GM21381 (cell line): ENCODE results near the gene CFAP77.

Experiments used
- ATAC-seq: cut with Tn5 transposase; IDR thresholded peaks from one replicate; pipeline ENCODE4 v1.9.1; 2021; ENCODE audit warnings: mild to moderate bottlenecking, moderate library complexity; ENCODE audit not compliant: unreplicated experiment

CFAP77 gene

DNA sequence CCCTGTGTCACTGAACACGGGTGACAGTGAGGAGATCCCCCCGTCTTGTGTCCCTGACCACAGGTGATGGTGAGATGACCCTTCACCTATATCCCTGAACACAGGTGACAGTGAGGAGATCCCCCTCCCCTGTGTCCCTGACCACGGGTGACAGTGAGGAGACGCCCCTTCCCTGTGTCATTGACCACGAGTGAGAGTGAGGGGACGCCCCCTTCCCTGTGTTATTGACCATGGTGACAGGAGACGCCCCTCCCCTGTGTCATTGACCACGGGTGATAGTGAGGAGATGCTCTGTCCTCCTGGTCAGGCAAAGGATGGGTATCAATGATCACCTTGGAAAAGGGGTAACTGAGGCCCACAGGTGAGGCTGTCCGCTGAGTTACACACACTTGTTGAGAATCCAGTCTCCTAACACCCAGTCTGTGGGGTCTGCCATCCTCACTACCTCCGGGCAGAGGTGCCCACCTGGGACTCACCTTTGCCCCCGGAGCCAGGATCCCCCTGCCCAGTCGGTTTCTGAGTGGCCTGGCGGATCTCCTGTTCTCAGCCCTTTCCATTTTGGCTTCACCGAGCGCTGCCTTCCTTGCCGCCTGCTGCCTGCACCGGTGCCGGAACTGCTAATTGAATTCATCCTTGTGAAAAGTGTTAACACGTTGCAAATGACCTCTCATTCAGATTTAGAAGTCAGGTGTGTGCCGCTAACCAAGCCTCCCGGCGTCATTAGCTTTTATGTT, 104.2 kb downstream of the CFAP77 start:
- ATAC-seq: no peak

DNA sequence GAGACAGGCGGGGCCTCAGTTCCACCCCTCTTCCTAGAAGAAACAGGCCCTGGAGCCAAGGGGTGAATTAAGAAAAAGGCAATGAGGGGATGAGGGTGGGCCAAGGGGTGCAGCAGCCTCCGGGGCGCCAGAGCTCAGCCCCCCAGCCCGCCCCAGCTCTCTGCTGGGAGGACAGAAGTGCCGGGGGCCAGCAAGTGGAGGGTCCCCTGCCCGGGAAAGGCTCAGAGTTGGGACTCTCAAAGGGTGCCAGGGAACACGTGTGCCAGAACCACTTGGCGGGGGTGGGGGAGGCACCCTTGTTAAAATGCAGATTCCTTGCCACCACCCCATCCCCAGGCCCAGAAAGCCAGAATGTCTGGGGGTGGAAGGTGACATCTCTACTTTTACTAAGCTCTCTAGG, 104.8 kb downstream of the CFAP77 start:
- ATAC-seq: no peak

DNA sequence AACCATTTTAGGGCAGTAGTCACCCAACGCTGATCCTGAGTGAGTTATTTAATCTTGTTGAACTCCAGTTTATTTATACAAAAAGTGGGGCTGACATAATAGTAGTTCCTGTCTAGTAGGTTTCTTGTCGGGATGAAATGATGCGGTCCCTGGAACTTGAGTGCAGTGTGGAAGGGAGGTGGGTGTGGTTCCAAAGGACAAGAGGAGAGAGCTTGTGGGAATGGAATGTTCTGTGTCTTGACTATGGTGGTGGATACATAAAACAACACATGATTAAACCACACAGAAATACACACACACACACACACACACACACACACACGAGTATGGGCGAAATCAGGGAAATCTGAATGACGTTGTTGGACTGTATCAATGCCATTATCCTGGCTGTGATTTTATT, 106.3 kb downstream of the CFAP77 start:
- ATAC-seq: no peak

DNA sequence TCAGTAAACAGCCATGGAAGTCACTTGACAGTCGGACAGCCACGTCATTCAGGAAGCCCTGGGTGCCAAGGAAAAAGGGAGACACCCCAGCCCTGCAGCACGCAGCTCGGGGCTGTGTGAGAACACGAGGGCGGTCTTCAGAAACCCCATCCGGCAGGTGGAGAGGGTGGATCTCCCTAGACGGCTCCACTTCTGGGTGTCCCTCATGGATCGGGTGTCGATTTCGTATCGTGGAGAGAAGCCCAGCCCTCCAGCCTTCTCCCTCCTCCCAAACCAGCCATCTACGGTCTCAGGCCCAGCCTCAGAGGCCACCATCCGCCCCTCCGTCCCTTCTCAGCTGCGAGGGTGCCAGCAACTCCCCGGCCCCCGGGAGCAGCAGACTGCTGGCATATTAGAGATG, 106.9 kb downstream of the CFAP77 start:
- ATAC-seq: no peak

DNA sequence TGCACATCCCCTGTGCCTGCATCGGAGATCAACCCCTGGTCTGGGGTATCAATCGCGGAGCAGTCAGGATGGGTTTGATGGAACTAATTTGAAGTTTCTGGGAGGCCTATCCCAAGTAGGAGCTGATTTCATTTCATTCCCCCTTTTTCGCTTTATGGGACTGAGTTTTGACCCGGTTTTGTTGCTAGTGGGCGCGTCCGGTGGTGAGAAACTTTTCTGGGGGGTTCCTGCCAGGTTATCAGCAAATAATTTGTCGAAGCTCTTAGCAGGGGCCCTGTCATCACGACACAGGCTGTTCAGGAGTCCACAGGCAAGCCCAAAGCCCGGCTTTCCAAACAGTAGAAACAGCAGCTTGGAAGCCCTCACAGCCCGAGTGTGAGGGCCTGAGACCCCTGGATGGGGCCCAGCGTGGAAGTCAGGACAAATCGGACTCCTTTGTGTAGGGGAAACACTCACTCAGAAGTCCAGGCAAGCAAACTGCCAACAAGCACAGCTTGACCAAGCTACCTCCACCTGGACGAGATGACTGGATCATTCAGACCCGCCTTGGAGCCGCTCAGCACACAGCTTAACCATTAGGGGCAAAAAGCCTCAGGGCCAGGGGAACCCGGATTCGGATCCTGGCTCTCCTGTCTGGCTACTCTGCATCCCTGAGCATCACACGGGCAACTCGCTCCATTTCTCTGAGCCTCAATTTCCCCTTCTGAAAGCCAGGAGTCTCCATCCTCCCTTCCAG, 108.0 kb downstream of the CFAP77 start:
- no peak for ATAC-seq

GRCh38 chr9:132518626-132519025, 108.6 kb downstream of the CFAP77 start:
- no peak for ATAC-seq

- ATAC-seq: no peak
Measured at GRCh38 chr9:132519033-132519432, 109.0 kb downstream of the CFAP77 start.

GRCh38 chr9:132520612-132521011, 110.6 kb downstream of the CFAP77 start:
- no peak for ATAC-seq

- ATAC-seq: no peak
Measured at GRCh38 chr9:132525308-132526023, 115.5 kb downstream of the CFAP77 start.

DNA sequence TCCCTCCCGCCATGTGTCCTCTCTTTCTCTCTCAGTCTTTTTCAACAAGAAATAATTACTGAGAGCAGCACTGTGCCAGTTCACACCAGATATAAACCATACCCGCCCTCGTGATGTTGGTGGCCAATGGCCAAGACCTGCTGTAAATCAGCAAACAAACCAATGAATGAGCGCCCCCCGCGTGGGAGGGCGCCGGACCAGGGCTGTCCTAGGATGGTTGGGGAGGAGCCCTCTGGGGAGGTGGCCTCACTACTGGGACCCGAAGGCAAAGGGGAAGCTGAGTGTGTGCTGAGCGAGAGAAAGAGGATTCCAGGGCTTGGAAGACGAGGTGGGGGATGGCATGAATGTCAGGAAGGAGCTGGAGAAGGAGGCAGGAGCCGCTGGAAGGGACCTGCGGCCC, 121.2 kb downstream of the CFAP77 start:
- no peak for ATAC-seq

DNA sequence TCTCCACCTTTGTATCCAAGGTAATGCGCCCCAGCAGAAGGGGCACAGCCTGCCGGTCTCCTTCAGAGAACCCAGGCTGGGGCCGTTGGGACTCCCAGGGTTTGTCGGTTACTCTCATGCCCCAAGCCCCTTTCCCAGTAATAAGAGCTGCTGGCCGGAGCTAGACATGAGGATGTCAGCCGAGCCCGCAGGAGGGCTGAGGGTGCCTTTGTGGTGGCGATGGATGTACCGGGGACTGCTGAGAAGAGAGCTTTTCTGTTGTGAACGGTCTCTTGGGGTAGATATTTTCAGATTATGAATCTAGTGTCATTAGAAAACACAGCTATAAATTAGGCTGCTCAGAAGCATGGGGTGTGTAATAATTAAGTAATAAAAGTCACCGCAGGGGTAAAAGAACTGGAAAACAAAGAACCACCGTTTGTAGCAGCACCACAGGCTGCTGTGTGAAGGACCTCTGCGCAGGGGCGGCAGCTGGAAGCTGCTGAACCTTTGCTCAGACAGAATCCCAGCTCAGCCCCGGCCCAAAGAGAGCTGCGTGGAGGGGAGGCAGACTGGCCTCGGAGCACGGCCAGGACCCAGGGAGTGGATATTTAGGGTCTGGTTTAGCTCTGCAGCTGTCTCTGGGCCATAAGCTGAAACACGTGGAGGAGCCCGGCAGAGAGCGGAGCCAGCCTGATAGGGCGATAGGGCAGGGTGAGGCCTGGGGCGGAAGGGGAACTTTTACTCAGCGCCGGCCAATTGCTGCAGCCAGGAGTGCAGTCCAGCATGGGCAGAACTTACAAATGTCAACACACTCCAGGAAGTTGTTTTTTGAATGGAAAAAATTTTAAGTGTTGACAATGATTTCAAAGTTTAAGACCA, 121.9 kb downstream of the CFAP77 start:
- no peak for ATAC-seq

GRCh38 chr9:132534832-132535231, 124.8 kb downstream of the CFAP77 start:
- no peak for ATAC-seq

GRCh38 chr9:132536124-132536523, 126.1 kb downstream of the CFAP77 start:
- no peak for ATAC-seq

DNA sequence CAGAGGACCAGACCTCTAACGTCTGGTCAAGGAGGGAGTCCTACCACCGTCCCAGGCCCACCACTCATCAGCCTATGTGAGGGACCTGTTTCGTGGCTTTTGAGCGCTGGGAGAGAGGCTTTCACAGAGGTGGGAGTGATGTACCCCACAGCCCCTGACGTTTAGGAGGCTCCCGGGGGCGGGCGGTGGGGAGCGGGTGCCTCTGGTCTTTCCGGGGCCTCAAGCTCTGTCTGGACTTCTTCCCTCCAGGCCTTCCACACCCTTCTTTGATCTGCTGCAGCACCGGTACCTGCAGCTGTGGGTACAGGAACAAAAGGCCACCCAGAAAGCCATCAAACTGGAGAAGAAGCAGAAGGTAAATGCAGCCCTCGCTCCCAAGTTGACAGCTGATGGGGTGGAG, 127.3 kb downstream of the CFAP77 start:
- ATAC-seq: no peak

GRCh38 chr9:132538071-132538470, 128.1 kb downstream of the CFAP77 start:
- no peak for ATAC-seq

DNA sequence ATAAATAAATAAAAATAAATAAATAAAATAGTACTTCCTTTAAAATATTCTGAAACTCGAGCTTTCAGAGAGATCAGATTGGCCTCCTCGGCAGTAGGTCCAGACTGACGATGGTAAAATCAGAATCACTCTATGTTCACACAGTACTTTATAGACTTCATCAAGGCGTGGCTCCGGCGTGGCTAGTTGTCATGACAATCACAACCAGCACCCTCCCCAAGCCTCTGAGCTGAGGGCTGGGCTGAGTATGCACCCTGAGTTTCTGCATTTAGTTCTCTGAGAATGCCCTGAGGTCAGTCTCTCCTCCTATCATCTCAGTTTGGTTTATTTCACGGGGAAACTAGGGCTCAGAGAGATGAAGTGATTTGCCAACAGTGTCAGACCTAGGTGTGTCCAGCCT, 129.1 kb downstream of the CFAP77 start:
- ATAC-seq: no peak

DNA sequence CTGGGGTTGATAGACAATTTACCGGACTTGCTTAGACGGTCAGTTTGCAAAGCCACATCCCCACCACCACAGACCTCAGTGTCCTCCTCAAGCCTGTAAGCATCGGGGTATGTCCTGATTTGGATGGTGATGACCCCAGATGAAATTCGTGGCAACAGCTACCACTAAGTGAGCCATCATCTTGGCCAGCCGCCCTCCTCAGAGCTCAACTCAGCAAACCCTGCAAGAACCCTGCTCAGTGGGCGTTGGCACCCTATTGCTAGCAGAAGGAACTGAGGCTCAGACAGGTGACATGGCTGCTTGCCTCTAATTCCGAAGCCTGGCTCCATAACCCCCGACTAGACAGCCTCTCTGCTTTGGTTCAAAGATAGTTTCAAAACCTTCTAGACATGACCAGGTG, 131.0 kb downstream of the CFAP77 start:
- no peak for ATAC-seq

DNA sequence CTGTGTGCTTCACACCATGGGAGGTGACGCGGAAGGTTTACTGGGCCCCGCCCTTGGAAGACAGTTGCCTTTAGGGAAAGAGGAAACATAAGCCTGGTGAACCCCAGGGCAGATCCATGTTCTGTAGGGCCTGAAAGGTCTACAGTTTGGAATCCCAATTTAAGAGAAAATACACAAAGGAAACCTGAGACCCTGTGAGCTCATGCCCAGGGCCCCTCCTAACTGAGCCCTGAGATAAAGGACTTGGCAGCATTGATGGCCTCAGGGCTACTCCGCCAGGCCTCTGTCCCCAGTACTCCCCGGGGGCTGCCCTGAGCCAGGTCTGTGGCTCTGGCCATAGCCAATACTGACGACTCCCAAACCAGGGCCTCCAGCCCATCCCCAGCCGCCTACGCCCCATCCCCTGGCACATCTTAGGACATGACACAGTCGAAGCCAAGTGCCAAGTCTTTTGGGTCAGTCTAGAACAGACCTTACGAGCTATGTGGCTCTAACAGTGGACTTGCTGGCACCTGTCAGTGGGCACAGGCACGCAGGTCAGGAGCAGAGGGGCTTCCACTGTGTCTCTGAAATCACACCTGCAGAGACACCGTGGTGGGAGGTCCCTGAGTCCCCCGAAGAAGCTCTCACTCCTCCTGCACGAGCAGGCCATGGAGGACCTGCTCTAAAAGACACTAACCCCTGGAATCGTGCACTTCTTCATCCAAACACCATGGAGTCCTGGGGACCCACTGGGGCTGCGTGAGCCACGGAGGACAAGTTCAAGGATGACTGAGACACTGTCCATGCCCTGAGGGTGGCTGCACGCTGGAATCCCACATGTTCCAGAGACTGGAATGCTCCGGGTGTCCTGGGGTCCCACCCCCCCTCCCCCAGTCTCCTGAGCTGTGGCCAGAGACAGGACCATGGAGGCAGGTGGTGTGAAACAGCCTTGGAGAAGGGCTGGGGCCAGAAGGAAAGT, 132.1 kb downstream of the CFAP77 start:
- ATAC-seq: no peak

DNA sequence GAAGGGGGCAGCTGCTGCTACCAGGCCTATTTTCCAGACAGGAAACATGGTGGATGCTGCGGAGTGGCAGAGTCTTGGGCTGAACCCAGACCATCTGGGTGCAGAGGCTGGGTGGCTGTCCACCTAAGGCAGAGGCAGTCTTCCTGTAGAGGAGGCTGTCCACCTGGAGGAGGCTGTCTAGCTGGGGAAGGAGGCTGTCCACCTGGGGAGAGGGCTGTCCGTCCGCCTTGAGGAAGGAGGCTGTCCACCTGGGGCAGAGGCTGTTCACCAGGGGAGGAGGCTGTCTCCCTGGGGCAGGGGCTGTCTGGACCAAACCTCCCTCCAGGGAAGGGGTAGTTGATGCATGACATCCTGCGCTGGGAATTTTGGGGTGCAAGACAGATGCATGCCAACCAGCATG, 133.2 kb downstream of the CFAP77 start:
- ATAC-seq: no peak

DNA sequence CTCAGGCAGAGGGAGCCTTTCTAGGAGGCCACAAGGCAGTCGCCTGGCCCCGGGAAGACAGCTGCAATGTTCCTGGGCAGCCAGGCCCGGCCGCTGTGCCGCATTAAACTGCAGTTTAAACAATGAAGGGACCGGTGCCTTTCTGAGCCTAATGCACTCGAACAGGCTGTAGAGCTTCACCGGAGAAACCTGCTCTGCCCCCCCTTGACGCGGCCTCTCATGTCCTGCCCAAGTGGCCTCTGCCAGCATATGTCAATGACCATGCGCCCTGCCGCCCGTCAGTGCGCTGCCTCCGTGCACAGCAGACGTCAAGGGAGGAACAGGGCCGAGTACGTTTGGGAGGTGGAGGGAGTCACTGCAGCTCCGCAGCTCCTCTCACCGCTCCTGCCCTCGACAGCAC, 133.9 kb downstream of the CFAP77 start:
- no peak for ATAC-seq
